Stimulated activated CD8-positive, alpha-beta memory T cell treated with anti-CD3 and anti-CD28 coated beads, Interleukin-4, amount 100 ng/mL, for 48 hours (primary cell): ENCODE results near the gene RMRP.
A peak's percentile ranks its signal among the peaks of the same experiment; 100 is the strongest.

Experiments
- DNase-seq: peaks from one replicate; pipeline ENCODE4 v3.0.0-alpha.2; 2020

Gene RMRP

GRCh38 chr9:35657546-35658136 lies at the start of gene RMRP:
TSS of gene RMRP (minus strand) at chr9:35658019.
- peak; percentile 97 for DNase-seq

DNA sequence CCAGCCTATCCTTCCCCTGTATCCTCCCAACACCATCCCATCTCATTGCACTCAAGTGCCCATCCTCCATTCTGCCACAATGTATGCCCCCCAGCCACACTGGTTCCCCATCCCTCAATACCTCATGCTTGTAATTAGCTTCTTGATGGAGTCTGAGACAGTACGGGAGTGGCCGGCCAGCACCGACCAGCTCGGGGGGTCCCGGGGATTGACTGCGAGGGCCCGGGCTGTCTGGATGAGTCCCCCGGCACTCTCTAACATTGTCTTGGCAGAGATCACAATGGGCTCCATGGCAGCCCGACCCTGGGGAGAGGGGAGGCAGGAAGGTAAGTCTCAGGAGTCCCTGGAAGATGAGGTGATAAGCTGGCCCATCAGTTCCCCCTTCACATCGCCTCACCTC lies 49.1 kb upstream of the RMRP start:
- no peak for DNase-seq

- no peak for DNase-seq
These were observed 48.1 kb upstream of the RMRP start for GRCh38 chr9:35705836-35706430.

GRCh38 chr9:35705372-35705771 lies 47.6 kb upstream of the RMRP start:
- DNase-seq: no peak

- no peak for DNase-seq
These were observed 46.3 kb upstream of the RMRP start for GRCh38 chr9:35703906-35704672.

GRCh38 chr9:35702696-35703095 lies 44.9 kb upstream of the RMRP start:
- DNase-seq: no peak

- DNase-seq: no peak
These were observed 43.1 kb upstream of the RMRP start for GRCh38 chr9:35700942-35701341.

- DNase-seq: no peak
These were observed 42.2 kb upstream of the RMRP start for GRCh38 chr9:35700031-35700430.

- DNase-seq: no peak
These were observed 40.4 kb upstream of the RMRP start for GRCh38 chr9:35698231-35698630.

DNA sequence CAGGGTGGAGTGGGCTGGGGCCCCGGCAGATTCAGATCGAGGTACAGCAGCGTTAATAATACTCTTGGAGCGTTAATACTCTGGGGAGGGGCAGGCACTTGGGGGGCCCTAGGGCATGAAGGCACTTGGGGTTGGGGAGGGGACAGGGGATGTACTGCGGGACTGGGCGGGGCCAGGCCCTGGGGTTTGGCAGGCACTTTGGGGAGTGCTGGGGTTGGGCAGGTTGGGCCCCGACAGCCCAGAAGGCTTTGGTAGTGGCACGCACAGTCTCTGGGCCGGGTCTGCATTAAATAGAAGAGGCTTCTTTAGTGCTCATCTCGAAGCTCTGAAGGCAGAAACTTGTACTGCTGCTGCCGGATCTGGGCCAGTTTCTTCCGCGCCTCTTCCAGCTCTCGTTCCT lies 39.7 kb upstream of the RMRP start:
- no peak for DNase-seq

DNA sequence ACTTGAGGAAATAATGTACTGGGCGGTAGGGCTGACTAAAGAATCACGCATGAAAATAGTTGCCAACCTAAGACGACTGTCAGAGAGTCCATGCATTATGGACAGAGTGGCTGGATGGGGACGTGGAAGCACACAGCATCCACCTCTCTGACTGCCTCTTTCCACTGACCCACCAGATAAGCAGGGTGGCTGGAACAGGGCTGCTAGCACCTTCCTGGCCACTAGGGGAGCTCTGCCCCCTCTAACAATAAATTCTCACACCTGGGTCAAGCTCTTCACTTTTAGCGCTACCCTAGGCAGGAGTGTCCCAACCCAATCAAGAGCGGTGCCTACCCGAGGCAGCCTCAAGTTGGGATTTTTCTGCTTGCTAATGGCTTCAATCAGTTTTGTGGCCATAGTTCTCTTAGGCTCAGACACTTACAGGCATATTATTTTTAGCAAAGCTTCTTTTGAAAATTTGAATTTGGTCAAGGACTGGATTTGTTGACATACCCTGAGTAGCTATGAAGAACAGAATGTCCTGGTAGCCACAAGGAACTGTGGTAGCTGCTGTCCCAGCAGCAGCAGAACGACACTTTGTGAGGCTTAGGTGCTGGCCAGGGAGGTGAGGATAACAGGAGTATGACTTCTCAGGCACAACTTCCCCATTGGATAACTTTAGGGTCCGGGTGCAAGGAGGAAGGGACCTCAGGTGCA lies 38.8 kb upstream of the RMRP start:
- DNase-seq: peak; percentile 70

DNA sequence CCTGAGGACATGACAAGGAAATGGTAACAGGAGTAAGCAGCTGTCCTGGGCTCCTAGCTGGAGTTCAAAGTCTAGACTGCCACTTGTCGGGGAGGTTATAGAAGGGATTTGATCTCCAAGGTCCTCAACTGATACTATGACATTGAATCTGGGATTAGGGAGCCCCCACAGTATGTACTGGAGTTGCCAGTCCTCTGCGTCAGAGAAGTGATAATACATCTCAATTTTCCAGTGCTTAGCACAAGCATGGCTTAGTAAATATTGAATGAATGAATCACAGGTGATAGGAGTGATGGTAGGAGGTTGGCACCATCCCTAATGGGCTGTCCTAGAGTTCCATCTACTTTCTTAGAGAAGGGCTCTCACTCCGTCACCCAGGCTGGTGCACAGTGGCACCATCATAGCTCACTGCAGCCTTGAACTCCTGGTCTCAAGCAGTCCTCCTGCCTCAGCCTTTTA lies 38.2 kb upstream of the RMRP start:
- DNase-seq: no peak

DNA sequence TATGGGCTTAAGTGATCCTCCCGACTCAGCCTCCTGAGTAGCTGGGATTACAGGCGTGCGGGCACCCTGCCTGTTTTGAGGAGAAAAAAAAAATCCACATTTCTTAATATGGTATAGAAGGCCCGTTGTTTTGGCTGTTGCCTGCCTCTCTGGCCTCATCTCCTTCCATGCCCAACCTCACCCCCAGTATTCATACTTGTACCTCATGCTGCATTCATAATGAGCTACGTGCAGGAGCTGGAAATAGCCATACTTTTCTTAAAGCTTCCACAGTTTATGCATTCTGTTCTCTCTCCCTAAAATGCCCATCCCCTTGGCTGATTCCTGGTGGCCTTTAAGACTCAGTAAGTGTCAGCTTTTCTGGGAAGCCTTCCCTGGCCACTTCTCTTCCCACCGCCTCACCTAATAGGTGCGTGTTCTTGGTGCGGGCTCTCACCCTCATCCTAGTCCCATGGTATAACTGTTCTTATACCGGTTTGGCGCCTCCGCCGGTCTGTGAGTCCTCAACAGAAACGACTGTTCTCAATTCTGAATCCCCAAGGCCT lies 34.0 kb upstream of the RMRP start:
- no peak for DNase-seq

GRCh38 chr9:35691334-35691650 lies 33.5 kb upstream of the RMRP start:
- no peak for DNase-seq

DNA sequence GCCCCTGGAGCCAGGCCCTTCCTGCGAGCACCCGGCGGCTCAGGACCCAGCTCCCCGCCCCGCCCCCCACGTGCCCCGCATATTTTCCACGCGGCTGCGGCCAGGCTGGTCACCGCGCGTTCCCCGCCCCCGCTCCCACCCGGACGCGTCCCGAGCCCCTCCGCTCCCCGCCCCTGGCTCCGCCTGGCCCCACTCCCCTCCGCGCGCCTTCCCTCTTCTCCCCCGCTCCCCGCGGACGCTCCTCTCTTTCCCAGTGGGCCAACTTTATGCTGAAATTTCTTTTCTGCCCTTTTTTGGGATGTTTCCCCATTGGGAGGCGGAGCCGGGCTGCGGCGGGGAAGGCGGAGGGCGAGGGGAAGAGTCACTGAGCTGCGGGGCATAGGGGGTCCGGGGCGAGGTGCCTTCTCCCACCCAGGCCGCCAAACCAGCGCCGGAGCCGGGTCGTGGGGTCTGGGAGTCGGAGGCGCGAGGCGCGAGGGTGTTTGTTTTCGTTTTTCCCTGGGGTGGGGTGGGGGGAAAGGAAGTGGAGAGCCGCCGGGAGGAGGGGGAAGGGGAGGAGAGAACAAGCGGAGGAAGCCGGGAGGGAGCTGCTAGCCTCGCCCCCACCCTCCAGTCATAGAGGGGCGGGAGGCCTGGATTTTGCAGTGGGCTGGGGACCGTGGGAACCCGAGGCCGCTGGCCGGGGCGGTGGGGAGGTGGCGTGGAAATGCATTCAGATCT lies 33.0 kb upstream of the RMRP start:
- peak; percentile 54 for DNase-seq

DNA sequence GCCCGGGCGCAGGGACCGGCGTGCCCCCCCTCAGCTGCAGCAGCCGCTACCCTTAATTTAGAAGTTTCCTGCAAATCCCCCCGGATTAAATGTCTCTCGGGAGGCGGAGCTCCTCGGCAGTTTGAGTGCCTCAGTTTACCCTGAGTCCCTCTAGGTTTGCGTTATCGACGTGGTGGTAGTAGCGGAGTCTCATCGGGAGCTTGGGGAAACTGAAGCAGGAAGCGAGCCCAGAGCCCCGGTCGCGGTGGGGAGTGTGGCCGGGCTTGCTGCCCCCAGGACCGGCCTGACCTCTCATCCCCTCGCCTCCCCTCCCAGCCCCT lies 32.4 kb upstream of the RMRP start:
- no peak for DNase-seq

DNA sequence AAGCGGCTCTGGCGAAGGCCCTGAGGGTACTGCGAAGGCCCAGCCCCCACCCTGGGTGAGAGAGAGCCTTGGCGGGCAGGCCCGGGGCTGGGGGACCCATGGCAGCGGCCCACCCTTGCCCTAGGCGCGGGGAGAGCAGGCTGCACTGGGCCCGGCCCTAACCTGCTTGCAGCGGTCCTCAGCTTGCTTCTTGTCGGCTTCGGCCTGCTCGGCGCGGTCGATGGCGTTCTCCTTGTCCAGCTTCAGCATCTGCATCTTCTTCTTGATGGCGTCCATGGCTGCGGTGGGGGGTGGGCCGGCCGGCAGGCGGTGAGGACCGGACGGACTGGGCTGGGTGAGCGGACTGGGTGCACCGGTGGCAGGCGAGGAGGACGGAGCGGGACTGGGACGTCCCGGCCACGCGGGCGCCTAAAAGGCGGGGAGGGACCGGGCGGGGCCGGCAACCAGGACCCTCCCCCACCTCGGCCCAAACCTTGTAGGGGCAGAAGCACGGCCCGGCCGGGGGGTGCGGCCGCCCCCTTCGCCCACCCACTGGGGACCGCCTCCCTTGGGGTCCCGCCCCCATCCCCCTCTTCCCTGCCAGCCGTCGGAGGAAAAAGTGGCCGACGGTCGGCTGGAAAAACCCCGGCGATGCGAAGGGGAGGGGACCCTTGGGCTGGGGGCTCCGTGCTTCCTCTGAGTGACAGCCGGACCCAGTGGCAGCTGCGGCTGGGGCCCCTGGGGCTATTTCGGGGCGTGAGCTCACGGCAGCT lies 31.9 kb upstream of the RMRP start, which contains the start of gene TPM2:
Gene TPM2 (minus strand): TSS at position 384 of the 752 bp plus-strand sequence. CDS start 108 bp downstream, at position 276.
- no peak for DNase-seq

DNA sequence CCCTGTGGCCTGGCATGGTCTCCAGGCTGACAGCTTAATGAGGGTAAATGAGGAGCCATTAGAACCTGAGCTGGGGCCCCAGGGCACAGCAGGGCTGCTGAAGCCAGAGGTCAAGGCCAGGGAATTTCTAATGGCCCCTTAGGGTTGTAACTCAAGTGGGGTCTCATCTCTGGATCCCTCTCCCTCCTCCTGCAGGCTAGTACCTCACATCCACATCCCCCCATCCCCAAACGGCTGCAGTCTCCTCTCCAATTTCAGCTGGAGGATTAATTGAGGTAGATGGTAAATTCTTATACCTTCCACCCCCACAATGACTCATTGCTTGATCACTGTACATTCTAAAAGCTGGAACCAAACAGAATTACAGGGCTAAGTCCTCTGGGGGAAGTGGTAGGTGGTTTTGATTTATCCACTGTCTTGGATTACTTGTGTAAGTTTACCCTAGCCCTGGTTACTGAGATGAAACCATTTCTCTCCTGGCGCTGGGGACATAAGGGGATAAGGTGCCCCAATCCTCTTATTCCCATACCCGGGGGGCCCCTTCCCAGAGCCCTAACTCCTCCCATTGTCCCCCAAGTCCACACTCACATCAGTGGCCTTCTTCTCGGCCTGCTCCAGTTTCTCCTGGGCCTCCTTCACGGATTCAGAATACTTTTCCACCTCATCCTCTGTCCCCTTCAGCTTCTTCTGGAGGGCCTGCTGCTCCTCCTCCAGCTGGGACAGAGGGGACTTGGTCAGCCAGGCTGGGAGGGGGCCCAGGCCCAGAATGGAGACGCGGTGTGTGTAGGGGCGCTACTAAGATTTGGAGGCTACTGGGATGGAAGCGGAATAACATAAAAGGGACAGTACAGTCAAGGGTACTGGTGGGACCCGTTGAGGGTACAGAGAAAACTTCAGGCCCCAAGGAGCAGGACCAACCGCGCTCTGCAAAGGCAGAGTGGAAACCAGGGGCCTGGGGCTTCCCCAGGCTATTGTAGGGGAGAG lies 31.0 kb upstream of the RMRP start:
- no peak for DNase-seq

DNA sequence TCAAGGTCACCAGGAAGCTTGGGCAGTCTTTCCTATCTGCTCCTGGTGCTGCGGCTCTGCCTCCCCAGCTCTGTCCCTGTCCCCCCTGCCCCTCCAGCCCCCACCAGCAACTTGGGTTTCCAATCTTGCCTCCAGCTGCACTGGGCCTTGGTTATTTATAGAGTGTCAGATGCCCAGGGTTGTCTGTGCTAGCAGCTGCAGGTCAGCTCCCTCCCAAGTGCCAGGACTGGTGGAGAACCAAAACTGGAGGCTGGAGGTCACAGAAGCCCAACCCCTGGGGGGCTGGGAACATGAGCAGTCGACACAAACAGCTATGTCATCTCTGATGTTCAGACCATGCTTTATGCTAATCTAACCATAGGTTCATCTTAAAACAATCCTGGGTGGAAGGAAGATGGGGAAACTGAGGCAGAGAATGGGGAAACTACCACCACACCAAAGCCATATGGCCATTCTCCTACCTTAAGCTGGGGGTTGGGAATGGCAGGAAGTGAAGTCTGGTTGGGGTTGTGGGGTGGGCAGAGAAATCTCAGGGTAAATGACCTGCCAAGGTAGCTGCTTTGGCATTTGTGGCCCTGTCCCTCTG lies 30.2 kb upstream of the RMRP start:
- DNase-seq: no peak

DNA sequence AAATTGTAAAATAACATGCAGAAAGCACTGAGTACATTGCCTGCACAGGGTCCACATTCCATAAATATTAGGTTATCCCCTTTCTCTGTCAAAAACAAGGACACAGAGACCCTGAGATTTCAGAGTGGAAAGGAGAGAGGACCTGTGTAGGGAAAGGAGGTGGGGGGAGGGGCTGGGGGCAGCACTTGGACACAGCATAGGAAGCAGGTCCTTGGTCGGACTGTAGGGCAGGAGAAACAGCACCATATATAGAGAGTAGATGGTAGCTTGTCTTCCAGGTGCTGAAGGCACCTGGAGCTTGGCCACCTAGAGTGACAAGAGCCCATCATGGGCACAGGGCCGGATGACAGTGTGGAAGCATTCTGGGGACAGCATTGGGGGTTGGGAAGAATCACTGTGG lies 29.5 kb upstream of the RMRP start:
- DNase-seq: no peak
